Stimulated activated CD4-positive, alpha-beta T cell treated with anti-CD3 and anti-CD28 coated beads, Interleukin-15, amount 100 ng/mL, for 48 hours (primary cell): Measurements from ENCODE around the gene ZMIZ1.

Experiments
- DNase-seq, 2 donors: peaks; one replicate each; pipeline ENCODE4 v3.0.0-alpha.2; 2020; ENCODE audit warnings: low read depth in 2 of 2

The ZMIZ1 gene, protein sequence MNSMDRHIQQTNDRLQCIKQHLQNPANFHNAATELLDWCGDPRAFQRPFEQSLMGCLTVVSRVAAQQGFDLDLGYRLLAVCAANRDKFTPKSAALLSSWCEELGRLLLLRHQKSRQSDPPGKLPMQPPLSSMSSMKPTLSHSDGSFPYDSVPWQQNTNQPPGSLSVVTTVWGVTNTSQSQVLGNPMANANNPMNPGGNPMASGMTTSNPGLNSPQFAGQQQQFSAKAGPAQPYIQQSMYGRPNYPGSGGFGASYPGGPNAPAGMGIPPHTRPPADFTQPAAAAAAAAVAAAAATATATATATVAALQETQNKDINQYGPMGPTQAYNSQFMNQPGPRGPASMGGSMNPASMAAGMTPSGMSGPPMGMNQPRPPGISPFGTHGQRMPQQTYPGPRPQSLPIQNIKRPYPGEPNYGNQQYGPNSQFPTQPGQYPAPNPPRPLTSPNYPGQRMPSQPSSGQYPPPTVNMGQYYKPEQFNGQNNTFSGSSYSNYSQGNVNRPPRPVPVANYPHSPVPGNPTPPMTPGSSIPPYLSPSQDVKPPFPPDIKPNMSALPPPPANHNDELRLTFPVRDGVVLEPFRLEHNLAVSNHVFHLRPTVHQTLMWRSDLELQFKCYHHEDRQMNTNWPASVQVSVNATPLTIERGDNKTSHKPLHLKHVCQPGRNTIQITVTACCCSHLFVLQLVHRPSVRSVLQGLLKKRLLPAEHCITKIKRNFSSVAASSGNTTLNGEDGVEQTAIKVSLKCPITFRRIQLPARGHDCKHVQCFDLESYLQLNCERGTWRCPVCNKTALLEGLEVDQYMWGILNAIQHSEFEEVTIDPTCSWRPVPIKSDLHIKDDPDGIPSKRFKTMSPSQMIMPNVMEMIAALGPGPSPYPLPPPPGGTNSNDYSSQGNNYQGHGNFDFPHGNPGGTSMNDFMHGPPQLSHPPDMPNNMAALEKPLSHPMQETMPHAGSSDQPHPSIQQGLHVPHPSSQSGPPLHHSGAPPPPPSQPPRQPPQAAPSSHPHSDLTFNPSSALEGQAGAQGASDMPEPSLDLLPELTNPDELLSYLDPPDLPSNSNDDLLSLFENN

DNA sequence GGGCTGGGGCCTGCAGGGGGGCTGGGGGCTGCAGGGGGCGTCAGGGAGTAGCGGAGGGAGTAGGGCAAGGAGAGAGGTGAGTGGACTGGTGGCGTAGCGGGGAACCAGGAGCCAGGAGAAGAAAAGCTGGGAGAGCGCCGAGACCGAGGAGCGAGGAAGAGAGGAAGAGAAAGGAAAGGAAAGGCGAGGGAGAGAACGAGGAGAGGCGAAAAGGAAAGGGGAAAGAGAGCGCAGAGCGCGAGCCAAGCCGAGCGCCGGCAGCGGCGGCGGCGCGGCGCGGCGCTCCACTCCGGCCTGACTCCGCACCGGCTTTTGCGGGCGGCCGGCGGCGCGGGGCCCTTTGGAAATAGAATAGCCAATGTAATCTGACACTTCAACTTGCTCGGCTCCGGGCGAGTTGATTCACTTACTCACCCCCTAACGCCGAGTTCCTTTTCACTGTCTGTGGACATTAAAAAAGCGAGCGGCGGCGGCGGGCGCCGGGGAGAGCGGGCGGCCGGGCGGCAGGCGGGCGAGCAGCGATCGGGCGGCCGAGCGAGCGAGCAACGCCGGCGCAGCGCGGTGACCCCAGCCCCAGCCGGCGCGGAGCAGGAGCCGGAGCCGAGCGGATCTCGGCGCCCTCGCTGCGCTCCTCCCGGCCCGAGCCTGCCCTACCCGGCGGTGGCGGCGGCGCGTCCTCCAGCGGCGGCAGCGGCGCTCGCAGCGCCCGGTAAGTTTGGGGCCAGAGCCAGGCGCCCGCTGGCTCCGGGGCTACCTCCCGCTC lies at the start of gene ZMIZ1:
TSS of gene ZMIZ1 (plus strand) at position 405 of the 763 bp plus-strand sequence. CDS start 132,667 bp downstream, outside the sequence.
- peak; percentile 68 to 70 for DNase-seq

DNA sequence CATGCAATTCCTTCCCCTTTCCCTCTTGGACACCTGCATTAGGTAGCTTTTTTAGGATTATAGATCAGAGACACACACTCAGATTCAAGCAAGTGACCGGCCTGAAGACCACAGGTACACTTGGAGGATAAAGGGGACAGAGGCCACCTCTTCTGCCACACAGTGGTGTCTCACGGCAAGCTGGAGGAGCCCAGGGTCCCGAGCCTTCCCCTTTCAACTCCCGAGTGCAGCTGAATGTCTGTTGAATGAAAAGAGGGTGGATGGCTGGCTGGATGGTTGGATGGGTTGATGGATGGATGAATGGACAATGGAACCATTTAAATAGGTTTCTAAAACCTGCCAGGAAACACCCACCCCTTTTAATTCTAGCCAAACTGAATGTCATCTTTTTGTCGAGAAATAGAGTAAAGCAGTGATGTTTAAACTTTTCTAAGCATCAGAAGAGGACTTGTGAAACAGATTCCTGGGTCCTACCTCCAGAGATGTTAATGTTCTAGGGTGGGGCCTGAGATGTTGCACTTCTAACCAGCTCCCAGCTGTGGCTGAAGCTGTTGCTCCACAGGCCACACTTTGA lies 49.2 kb upstream of the ZMIZ1 start:
- DNase-seq = no peak

DNA sequence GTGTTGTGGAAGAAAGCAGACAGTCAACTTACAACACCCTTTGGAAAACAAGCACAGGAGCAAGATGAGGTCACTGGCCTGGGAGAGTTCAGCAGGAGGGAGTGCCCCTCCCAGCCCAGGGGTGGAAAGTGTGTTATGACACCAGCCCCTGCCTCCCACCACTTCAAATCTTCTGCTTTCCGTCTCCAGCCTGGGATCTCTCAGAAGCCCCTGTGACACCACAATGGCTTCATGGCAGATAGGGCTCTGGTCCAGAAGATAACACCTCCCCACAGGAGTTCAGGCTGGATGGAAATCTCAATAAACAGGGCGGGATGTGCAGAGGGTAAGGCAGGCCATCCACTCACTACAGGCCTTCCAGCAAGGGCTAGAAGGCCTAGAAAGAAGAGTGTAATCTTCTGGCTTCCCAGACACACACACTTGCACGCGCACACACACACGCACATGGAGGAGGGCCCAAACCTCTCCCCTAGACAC lies 48.7 kb upstream of the ZMIZ1 start:
- DNase-seq = no peak

DNA sequence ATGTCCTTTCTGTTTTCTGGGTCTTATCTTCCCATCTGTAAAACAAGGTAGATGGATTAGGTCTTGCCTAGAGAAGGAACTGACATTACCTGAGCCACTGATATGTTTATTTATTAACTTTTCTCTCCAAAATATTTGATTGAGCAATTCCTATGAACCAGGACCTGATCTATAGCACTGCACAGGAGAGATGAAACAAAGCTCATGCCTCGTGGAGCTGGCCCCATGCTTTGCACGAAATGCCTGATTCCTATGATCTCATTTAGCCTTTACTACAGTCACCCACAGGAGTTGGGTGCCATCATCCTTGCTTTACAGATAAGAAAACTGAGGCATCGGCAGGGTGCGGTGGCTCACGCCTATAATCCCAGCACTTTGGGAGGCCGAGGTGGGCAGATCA lies 48.2 kb upstream of the ZMIZ1 start:
- DNase-seq = no peak

DNA sequence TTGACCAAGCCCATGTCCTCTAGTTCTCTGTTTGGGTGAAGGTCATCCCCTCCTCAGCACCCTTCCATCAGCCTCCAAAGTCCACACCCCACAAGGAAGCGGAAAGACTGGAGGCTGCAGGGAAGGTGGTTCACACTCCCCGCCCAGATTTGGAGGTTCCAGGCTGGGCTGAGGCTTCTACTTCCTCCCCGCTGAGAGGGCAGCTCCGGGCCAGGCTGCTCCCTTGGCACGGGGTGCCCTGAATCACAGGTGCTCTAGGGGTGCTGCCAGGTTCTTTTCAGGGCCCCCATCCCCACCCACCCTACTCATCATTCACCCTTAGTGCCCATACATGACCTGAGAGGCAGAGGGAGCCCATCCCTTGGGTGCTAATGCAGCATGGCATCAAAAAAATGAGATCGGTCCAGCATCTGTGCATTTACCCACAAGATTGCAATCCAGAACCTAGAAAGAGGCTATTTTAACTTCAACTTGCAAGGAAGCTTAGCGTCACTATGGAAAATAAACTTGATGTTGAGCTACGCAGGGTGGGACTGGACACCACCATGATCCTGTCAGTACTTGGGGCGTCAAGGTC lies 47.3 kb upstream of the ZMIZ1 start:
- no peak for DNase-seq

DNA sequence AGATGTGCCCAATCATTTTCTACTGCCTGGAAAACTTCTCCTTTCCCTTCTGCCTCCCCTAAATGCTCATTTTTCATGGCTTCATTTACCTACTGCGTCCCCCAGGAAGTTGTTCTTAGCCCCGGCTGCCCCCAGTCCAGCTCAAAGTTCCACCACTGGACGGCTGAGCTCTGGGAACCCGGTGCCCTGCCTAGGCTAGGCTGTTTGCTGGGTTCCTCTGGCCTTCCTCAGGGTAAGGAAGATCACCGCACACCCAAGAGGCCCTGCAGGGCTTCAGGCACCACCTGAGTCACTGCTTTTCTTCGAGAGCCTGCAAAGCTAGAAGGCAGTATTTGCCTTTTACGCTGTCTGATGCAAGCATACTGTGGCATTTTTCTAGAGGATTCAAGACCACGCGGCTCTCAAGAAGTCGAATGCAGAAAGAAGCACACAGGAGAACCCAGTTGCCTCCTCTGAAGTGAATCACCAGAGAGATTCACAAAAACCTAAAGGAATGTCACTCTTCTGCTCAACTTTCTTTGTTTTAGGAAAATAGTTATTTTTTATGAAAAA lies 46.7 kb upstream of the ZMIZ1 start:
- DNase-seq = no peak

DNA sequence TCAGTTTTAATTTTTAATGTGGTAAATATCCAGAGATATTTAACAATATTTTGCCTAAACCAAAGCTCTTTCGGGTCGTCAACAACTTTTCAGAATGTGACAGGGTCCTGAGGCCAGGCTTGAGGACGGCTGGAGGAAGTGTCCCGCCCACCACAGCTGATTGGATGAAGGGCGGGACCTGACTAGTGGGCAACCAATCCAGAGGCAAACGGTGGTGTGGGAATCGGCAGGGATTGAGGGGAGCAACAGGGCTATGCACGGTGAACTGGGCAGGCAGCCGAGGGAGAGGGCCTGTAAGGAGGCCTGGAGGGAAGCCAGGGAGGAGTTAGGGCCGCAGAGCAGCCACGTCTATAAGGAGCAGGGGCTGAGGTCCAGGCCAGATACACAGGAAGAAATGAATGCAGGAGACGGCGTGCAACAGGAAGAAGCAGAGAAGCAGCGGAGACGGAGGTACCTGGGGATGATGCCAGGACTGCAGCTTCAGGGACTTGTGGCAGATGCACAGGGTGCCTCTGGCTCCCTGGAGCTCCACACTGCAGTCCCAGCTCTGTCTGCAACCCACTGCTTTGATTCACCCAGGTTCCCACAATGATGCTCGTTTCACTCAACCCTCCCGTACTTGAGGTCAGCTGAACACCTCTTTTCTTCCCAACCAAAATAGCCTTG lies 46.1 kb upstream of the ZMIZ1 start:
- DNase-seq = no peak

DNA sequence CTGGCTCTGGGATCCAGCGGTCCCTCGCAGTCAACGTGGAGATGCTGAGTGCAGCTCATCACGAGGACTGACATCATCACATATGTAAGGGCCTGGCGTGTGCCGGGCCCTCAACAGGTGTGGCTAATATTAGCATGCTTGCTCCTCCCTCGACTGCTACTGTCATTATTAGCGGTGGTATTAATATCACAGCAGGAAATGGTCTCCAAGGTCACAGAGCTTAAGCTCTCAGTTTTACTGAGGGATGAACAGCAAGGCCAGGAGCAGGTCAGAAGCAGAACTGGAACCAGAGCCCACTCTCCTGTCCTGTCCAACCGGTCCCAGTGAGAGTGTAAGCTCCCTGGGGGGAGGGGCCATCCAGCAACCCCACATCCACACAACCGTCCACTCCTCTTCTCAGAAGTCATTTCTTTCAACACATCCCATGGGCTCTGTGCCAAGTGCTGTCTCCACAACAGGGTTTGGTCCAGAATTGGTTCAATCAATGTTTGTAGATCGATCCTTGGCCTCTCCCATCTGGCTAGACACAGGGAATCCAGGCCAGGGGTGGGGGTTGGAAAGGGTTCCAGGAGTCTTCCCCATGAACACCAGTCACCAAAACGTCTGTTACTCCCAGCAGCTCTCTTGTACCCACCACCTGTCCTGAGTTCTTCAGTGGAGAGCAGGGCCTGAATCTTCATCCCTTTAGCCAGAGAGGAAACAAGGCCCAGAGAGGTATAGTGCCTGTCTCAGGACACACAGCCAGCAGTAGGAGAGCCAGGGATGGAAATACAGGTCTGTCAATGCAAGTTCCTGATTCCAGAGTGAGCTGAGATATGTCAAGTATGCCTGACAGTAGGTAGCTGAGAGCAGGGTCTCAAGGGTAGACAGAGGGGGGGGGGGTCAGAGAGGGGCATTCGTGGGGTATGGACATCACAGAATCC lies 45.3 kb upstream of the ZMIZ1 start:
- no peak for DNase-seq

DNA sequence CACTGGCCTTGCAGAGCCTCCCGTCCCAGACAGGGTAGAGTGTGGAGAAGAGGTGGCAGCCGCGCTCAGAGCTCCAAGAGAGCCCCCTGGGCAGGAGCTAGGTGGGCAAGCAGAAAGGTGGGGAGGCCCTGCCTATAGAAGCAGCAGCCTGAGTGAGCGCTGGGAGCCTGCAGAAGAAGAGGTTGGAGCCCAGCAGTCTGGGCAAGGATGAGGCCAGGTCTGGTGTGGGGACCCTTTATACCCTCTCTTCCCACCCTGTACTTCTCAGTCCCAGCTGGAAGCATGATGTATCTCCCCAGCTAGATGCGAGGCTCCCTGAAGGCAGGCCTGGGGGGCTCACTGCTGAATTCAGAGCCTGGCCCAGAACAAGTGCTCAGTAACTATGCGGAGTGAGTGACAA lies 44.5 kb upstream of the ZMIZ1 start:
- DNase-seq = no peak

DNA sequence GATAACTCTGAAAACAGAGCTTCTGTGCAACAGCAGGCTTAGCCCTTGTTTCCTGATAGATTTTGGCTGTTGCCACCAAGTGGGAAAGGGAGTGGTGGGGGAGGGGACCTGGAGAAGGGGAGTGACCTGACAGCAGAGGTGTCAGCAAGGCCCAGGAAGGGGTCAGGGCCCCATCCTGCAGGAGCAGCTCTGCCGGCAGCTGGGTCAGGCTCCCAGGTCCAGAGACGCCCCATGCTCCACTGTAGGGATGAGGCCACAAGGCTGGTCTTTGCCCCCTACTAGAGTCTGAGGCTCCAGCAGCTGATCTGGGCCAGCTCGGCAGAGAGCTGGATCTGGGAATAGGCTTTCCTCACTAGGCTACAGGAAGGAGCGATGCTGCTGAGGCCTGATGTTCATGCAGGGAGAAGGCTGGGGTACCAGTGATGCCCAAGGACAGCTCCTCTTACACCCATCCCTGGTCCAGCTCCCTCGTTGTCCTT lies 44.0 kb upstream of the ZMIZ1 start:
- DNase-seq = no peak

DNA sequence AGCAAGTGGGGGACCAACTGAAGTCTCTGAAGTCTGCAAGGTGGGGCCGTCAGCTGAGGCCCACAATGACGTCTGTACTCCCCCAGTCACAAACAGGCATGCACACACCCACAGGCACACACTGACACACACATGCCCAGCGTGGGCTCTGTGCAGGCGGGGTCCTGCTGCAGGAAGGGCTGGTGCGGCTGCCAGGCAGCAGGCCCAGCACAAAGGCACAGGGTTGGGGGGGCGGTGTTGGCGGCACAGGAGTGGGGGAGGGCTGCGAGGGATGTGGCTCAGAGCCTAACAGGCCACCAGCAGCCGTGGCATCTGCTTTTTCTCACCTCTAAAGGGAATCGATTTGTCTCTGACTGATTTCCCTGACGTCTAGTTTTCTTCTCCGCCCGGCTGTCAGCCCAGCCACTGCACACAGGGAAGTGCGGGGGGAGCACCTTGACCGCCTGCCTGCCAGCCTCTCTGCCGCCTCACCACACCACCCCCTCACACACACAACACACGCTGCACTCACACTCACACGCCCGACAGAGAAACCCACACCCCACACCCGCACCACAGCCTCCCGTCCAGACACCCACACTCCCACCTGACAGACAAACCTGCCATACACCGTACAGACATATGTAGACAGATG lies 43.5 kb upstream of the ZMIZ1 start:
- DNase-seq = no peak

DNA sequence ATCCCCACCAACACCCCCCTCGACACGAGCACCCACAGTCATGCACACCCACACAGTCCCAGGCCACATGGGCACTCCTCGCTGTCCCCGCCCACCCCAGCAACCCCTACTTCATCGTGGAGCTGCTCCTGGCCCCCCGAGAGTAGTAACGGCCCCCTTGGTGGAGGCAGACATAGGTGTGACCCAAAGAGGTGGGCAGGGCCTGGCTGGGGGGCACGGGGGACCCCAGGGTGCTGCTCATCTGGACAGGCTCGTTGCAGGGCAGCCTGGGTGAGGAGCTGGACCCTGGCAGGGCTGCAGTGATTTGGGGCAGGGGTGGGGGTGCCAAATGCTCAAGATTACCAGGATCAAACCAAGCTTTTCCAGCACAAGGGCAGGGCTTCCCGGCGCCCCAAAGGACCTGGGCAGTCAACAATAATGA lies 42.4 kb upstream of the ZMIZ1 start:
- DNase-seq = no peak

DNA sequence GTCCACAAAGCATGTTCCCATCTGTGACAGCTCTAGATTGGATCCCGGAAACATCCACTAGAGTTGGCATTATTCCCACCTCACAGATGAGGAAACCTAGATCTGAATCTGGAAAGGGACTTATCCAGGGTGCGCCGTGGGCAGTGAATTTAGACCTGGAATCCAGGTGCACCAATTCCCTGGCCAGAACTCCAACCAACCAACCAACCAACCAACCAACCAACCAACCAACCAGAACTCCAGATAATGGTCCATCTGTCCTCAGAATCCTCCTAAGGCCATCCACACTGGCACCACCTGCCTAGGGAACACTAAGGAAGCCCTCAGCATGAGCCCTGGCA lies 42.0 kb upstream of the ZMIZ1 start:
- DNase-seq = no peak

DNA sequence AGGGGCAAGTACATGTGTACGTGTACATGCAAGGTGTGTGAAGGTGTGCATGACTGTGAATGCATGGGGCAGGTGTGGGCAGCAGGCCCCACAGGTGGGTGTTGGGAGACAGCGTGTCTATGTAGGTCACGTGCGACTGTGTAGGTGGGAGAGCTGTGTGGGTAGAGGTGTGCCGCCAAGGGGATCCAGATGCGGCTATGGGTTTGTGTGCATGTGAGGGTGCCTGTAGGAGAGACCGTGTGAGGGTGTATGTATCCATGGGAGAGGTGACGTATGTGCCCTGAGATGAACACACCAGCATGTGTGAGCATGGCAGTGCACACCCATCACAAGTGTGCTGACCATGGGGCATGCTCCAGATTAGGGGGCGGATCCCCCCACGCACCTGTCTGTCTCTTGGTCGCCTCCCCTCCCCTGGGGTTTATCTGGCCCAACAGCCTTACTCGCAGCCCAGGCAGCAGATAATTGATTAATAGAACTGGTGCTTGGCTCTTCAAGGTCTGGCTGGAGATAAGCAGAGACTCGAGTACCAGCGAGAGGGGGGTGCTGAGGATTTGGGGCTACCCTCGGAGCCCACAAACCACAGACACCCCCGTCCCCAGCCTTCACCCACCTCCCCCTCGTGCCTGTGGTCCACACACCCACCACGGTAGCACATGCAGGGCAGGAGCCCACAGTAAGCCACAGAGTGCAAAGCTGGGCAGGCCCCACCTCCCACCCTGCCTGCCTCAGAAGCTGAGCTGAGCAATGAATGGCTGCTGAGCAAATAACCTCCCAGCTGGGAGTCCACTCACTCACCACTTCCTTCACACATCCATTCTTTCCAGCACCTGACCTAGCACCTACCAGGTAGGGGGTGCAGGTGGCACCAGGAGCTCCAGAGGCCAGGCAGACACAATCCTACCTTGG lies 41.4 kb upstream of the ZMIZ1 start:
- no peak for DNase-seq

DNA sequence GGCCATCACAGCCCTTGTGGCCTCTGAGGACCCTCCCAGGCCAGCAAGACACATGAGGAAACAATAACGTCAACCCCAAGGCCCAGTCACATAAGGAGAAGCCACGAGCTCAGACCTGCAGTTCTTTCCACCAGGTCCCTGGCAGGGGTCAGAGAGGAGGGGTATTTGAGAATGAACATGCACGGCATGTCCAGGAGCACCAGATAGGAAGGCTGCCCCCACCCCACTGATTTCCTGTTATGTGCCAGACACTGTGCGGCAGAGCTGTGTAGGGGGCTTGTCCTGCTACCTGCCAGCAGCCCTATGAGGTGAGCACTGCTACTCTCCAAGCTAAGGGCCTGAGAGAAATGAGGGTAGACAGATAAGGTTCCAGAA lies 40.7 kb upstream of the ZMIZ1 start:
- no peak for DNase-seq

DNA sequence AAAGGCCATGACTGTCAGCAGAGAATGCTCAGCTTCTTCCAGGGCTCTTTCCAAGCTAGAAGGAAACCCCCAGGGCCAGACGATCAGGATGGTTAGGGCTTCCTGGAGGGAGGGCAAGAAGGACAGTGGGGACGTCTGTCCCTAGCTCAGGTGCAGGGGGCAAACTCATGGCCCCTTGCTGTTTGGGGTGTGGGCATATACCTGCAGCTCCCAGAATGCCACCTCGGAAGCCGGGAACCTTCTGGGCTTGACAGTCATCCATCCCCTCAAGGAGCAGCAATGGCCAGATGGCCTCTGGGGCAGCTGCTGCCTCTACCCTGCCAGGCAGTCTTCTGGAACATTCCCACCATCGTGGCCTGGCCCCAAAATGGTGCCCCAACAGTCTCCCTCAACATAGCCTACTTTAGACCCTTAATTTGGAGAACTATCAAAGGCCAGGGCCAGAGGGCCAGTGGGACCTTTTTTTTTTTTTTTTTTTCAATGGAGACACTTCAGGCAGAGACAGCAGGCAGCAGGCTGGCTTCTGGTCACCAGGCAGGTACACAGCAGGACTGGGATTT lies 40.2 kb upstream of the ZMIZ1 start:
- no peak for DNase-seq
